Gastroesophageal sphincter (tissue), 4 donors: ENCODE data around the gene NBAS. TPM values are rescaled to one million over a fixed set of nuclear protein-coding genes. Genes with fewer than 3 reads are reported as not detected.
"Not testable (repeated sequence)": the region's sequence is repeated elsewhere in the genome, so short reads cannot be mapped to it uniquely, and the experiment has no call there.

Source experiments
- ATAC-seq: fragments of 150-250 bp; one replicate; pipeline ENCODE4 v1.9.1; 2016; ENCODE audit warnings: mild to moderate bottlenecking, moderate library complexity
- H3K27ac ChIP-seq, 4 donors: fragments of 200-600 bp; sonication (generic) in 3 of 4; 1 replicate in 3 of 4; 2 replicates in 1 of 4; pipeline ENCODE4 v1.5.1; 2016 to 2019
- H3K27me3 ChIP-seq: fragments of 200-600 bp; sonication (generic); one replicate; pipeline ENCODE4 v1.5.1; 2019
- H3K36me3 ChIP-seq, 2 donors: fragments of 200-600 bp; sonication (generic); one replicate each; pipeline ENCODE4 v1.5.1; 2019; ENCODE audit warnings: control low read depth in 1 of 2
- H3K4me1 ChIP-seq, 3 donors: fragments of 200-600 bp; sonication (generic); 1 replicate in 2 of 3; 2 replicates in 1 of 3; pipeline ENCODE4 v1.5.1; 2016 to 2019; ENCODE audit warnings: control low read depth in 2 of 3
- H3K4me3 ChIP-seq, 2 donors: fragments of 200-600 bp; sonication (generic); one replicate each; pipeline ENCODE4 v1.5.1; 2019; ENCODE audit warnings: mild to moderate bottlenecking in 1 of 2, moderate library complexity in 1 of 2
- H3K9me3 ChIP-seq, 3 donors: fragments of 200-600 bp; sonication (generic); one replicate each; pipeline ENCODE4 v1.5.1; 2017 to 2019; ENCODE audit warnings: control low read depth in 2 of 3
- EP300 ChIP-seq: sonication (generic); formaldehyde crosslinking; IDR thresholded peaks from one replicate; pipeline ENCODE4 v1.6.1; 2017; ENCODE audit warnings: antibody characterized with exemption, mild to moderate bottlenecking
- POLR2A ChIP-seq, 2 donors: fragments of 450-650 bp; IDR thresholded peaks; one replicate each; pipeline ENCODE4 v1.6.1; 2017; ENCODE audit warnings: antibody characterized with exemption in 2 of 2, mild to moderate bottlenecking in 2 of 2, moderate library complexity in 1 of 2
- POLR2AphosphoS5 ChIP-seq: sonication (generic); formaldehyde crosslinking; IDR thresholded peaks from one replicate; pipeline ENCODE4 v1.6.1; 2017; ENCODE audit warnings: antibody characterized with exemption
- WGBS, 2 donors: methylation state at CpG; one replicate each; pipeline ENCODE4 v1.1.5; 2018; ENCODE audit warnings: low coverage in 1 of 2; 5-methylcytosine and 5-hydroxymethylcytosine counted together
- total RNA-seq, 4 donors: library from RNA; depleted of rRNA; stranded (reverse); fragments of >200 nt; gene quantifications; one replicate each; pipeline ENCODE4 v1.1.0, GENCODE V29; 2016
- TF ChIP-seq, protein P1 (sequence below), 4 experiments: fragments of 200-600 bp in 2 of 4; fragments of 450-650 bp in 2 of 4; sonication (generic) in 1 of 4; IDR thresholded peaks; one replicate each; pipeline ENCODE4 v1.5.1; 2017 to 2019; ENCODE audit warnings: antibody characterized with exemption in 4 of 4, mild to moderate bottlenecking in 2 of 4, moderate library complexity in 2 of 4

Gene NBAS
- total RNA-seq, 4 donors from 2014 or later: 34.9 to 50.9 (median 40.4) TPM

DNA sequence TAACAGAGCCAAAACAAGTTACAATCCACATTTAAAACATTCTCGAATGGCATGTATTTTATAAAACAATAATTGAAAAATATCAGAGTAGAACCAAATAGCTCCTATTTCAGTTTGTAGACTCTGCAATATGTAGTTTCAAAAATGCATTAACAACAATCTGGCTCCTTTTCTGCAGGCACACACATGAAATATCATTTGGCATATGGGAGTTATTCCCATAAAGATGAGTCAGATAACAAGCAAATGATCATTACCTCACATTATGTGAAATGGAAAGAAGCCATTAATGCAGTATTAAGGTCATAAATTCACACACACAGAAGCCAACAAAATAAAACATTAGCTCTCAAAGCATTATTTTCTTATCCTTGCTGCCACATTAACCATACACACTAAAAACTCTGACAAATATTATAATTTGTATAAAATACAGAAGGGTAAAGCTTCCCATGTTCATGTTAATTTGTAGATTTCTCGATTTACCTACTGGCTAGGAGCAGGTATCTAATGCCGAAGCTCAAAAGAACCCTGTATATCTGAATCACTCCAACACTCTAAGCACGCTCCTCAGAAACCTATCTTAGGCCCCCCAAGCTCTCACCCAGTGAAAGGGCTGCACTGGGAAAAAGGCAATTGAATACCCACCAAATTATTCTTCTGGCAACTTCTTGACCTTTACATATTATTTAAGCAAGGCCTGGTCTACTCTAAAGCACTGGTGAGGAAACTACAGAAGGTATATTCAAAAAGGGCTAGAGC lies 13.8 kb downstream of the NBAS start:
- no peaks in the 10 kb centered on the region for H3K9me3 ChIP-seq
- no peaks in the 10 kb centered on the region for H3K27me3 ChIP-seq
- 79 to 100% methylated on average over 4 of the region's 4 CpGs for WGBS, 2 donors
- H3K36me3 ChIP-seq: peaks cover 4 to 46% of the 10 kb centered on the region in 2 donors
- peaks cover 0 to 12% (median 0%) of the 10 kb centered on the region in 3 donors for H3K4me1 ChIP-seq
- ATAC-seq: no peak
- H3K4me3 ChIP-seq: no peak overlapping the region
- H3K27ac ChIP-seq: no peak overlapping the region
- TF ChIP-seq, protein P1, sequence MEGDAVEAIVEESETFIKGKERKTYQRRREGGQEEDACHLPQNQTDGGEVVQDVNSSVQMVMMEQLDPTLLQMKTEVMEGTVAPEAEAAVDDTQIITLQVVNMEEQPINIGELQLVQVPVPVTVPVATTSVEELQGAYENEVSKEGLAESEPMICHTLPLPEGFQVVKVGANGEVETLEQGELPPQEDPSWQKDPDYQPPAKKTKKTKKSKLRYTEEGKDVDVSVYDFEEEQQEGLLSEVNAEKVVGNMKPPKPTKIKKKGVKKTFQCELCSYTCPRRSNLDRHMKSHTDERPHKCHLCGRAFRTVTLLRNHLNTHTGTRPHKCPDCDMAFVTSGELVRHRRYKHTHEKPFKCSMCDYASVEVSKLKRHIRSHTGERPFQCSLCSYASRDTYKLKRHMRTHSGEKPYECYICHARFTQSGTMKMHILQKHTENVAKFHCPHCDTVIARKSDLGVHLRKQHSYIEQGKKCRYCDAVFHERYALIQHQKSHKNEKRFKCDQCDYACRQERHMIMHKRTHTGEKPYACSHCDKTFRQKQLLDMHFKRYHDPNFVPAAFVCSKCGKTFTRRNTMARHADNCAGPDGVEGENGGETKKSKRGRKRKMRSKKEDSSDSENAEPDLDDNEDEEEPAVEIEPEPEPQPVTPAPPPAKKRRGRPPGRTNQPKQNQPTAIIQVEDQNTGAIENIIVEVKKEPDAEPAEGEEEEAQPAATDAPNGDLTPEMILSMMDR (IDR thresholded peaks at IDR 0.05): no peak
- no peak for TF ChIP-seq POLR2AphosphoS5
- TF ChIP-seq POLR2A (IDR thresholded peaks at IDR 0.05): no peak

DNA sequence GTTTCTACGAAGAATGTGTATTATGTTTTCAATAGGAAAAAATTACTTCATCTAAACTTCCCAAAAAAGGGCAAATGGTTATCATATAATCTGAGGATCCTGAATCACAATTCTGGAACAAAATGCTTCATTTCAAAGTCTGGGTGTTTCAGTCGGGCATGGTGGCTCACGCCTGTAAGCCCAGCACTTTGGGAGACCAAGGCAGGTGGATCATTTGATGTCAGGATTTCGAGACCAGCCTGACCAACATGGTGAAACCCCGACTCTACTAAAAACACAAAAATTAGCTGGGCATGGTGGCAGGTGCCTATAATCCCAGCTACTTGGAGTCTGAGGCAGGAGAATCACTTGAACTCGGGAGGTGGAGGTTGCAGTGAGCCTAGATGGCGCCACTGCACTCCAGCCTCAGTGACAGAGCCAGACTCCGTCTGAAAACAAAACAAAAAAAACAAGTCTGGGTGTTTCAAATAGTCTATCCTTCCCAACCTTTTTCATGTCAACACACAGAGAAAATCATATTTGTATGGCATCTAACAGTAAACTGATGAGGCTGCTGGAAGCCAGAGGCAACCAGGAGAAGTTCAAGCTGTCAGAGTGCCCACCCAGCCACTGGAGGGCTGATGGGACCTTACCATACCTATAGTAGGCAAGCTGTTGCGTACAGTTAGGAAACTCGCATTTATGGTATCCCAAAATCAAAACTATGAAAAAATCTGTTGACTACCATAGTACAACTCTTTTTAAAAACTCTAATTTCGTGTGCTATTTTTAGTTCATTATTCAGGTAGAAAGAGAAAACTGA lies 14.6 kb downstream of the NBAS start:
- H3K9me3 ChIP-seq: no peaks in the 10 kb centered on the region
- WGBS, 2 donors: 87 to 90% methylated on average over 6 to 11 of the region's 11 CpGs
- no peak for TF ChIP-seq POLR2AphosphoS5
- no peak for TF ChIP-seq EP300
- no peak for TF ChIP-seq POLR2A (IDR thresholded peaks at IDR 0.05)
- TF ChIP-seq, protein P1 (IDR thresholded peaks at IDR 0.05): no peak
- peaks cover 0 to 12% (median 0%) of the 10 kb centered on the region in 3 donors for H3K4me1 ChIP-seq
- H3K36me3 ChIP-seq: peaks cover 2 to 42% of the 10 kb centered on the region in 2 donors
- no peak overlapping the region for H3K4me3 ChIP-seq
- no peak overlapping the region for H3K27ac ChIP-seq
- H3K27me3 ChIP-seq: no peaks in the 10 kb centered on the region
- ATAC-seq: no peak

DNA sequence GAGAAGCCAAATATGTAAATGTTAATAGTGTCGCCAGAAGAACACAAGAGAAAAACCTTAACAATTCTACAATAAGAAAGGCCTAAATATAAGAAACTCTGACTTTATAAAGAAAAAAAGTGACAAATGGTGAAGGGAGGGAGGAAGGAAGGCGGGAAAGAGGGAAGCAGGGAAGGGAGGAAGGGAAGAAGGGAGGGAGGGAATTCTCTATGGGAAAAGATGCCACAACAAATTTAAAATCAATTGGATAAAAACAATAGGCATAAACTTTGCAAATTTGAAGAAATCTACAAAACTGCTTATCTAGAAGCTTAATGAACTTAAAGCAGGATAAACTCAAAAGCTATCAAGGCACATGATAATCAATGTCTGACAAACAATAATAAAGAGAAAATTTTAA lies 16.9 kb downstream of the NBAS start:
- ATAC-seq: no peak
- TF ChIP-seq POLR2A (IDR thresholded peaks at IDR 0.05): no peak
- TF ChIP-seq, protein P1 (IDR thresholded peaks at IDR 0.05): no peak
- TF ChIP-seq POLR2AphosphoS5: no peak
- TF ChIP-seq EP300: no peak
- Histone ChIP-seq H3K4me3 (no peak overlapping the region), H3K27ac (no peak overlapping the region), H3K36me3 (peaks cover 0 to 26% of the 10 kb centered on the region in 2 donors), H3K27me3 (no peaks in the 10 kb centered on the region), H3K9me3 (no peaks in the 10 kb centered on the region), H3K4me1 (peaks cover 0 to 12% (median 0%) of the 10 kb centered on the region in 3 donors)
- WGBS, 2 donors: 94 to 100% methylated on average over 1 to 2 of the region's 2 CpGs

DNA sequence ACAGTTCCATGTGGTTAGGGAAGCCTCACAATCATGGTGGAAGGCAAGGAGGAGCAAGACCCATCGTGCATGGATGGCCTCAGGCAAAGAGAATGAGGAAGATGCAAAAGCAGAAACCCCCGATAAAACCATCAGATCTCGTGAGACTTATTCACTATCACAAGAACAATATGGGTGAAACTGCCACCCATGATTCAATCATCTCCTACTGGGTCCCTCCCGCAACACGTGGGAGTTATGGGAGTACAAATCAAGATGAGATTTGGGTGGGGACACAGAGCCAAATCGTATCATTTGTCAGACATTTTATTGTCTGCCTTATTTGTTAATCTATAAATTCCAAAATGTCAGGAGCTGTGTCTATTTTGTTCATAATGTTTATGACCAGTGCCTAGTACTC lies 17.6 kb downstream of the NBAS start:
- ATAC-seq: no peak
- Histone ChIP-seq H3K36me3 (peaks cover 0 to 26% of the 10 kb centered on the region in 2 donors), H3K4me1 (peaks cover 0 to 12% (median 0%) of the 10 kb centered on the region in 3 donors), H3K9me3 (no peaks in the 10 kb centered on the region), H3K27me3 (no peaks in the 10 kb centered on the region), H3K27ac (no peak overlapping the region), H3K4me3 (no peak overlapping the region)
- 83 to 98% methylated on average over 5 to 6 of the region's 6 CpGs for WGBS, 2 donors
- TF ChIP-seq EP300: no peak
- TF ChIP-seq POLR2AphosphoS5: no peak
- no peak for TF ChIP-seq POLR2A (IDR thresholded peaks at IDR 0.05)

DNA sequence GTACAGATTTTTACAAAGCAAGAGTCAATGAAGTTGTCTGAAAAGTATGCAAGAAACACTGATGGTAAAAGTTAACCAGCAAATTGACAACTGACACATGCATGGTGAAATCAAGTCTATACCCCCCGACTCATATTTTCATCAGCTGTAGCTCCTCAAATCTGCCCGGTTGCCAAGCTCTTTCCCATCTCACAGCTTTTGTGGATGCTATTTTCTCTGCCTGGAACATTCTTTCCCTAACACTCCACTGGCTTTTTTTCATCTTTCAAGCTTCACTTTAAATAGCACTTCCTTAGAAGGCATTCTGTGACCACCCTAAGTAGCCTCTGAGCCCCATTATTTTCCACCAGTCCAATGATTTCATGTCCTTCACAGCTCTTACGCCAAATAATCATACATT lies 18.1 kb downstream of the NBAS start:
- Histone ChIP-seq H3K4me1 (peaks cover 0 to 12% (median 0%) of the 10 kb centered on the region in 3 donors), H3K27ac (no peak overlapping the region), H3K4me3 (no peak overlapping the region), H3K9me3 (no peaks in the 10 kb centered on the region), H3K36me3 (peaks cover 0 to 22% of the 10 kb centered on the region in 2 donors), H3K27me3 (no peaks in the 10 kb centered on the region)
- 58 to 65% methylated on average over 3 of the region's 3 CpGs for WGBS, 2 donors
- no peak for ATAC-seq
- TF ChIP-seq EP300 (no peak), POLR2A (IDR thresholded peaks at IDR 0.05) (no peak), POLR2AphosphoS5 (no peak)
- TF ChIP-seq, protein P1 (IDR thresholded peaks at IDR 0.05): no peak

DNA sequence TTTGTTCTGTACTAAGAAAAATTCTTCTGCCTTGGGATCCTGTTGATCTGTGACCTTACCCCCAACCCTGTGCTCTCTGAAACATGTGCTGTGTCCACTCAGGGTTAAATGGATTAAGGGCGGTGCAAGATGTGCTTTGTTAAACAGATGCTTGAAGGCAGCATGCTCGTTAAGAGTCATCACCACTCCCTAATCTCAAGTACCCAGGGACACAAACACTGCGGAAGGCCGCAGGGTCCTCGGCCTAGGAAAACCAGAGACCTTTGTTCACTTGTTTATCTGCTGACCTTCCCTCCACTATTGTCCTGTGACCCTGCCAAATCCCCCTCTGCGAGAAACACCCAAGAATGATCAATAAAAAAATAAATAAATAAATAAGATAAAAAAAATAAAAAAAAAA lies 18.9 kb downstream of the NBAS start:
- 50% methylated on average over 2 of the region's 6 CpGs; no CpG with 5 or more reads in 1 of the 2 donors for WGBS, 2 donors
- H3K27ac ChIP-seq, H3K4me3 ChIP-seq, H3K9me3 ChIP-seq, ATAC-seq, H3K27me3 ChIP-seq: not testable (repeated sequence)
- H3K36me3 ChIP-seq: peaks cover 0 to 17% of the 10 kb centered on the region in 2 donors
- H3K4me1 ChIP-seq: peaks cover 0 to 12% (median 0%) of the 10 kb centered on the region in 3 donors

DNA sequence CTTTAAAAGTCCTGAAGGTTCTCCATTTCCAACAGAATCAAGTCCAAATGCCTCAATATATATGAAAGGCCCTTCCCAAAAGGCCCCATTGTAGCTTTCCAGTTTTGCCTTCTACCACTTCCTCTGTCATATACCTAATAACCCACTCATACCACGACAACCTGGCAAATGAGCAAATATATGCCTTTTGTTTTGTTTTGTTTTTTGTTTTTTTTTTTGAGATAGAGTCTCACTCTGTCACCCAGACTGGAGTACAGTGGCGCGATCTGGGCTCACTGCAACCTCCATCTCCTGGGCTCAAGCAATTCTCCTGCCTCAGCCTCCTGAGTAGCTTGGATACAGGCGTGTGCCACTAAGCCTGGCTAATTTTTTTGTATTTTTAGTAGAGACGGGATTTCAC lies 20.6 kb downstream of the NBAS start:
- Histone ChIP-seq H3K36me3 (peaks cover 0 to 11% of the 10 kb centered on the region in 2 donors), H3K4me1 (peaks cover 0 to 12% (median 0%) of the 10 kb centered on the region in 3 donors)
- H3K27ac ChIP-seq, H3K9me3 ChIP-seq, H3K4me3 ChIP-seq, H3K27me3 ChIP-seq, ATAC-seq: not testable (repeated sequence)
- WGBS, 2 donors: 25 to 80% methylated on average over 1 to 5 of the region's 5 CpGs
